Activated CD4-positive, alpha-beta memory T cell treated with anti-CD3 and anti-CD28 coated beads for 36 hours (primary cell): ENCODE results near the gene TANC1. TPM values are rescaled to one million over a fixed set of nuclear protein-coding genes. Genes with fewer than 3 reads are reported as not detected.

Experiments used
- CTCF ChIA-PET: fragments of 350-600 bp; sonication (Branson Sonifier 250); formaldehyde crosslinking; loops from one replicate; lab custom pipeline; 2021; ENCODE audit warnings: antibody characterized with exemption, inconsistent platforms; lab: Charles Lee
- POLR2A ChIA-PET: fragments of 350-600 bp; sonication (Branson Sonifier 250); formaldehyde crosslinking; loops from one replicate; lab custom pipeline; 2021; ENCODE audit warnings: antibody characterized with exemption; lab: Charles Lee
- DNase-seq: peaks from one replicate; pipeline ENCODE4 v3.0.0-alpha.2; 2020
- H3K27ac Mint-ChIP-seq: one replicate; pipeline ENCODE4 v1.8.0; 2021; ENCODE audit warnings: mixed read lengths
- H3K27me3 Mint-ChIP-seq: one replicate; pipeline ENCODE4 v1.8.0; 2021; ENCODE audit warnings: mixed read lengths
- H3K36me3 Mint-ChIP-seq: one replicate; pipeline ENCODE4 v1.8.0; 2021; ENCODE audit warnings: mixed read lengths
- H3K4me1 Mint-ChIP-seq: one replicate; pipeline ENCODE4 v1.8.0; 2021; ENCODE audit warnings: low read depth, mixed read lengths
- H3K4me3 Mint-ChIP-seq: one replicate; pipeline ENCODE4 v1.8.0; 2021; ENCODE audit warnings: mild to moderate bottlenecking, mixed read lengths
- H3K9me3 Mint-ChIP-seq: one replicate; pipeline ENCODE4 v1.8.0; 2021; ENCODE audit warnings: mixed read lengths
- intact Hi-C: fragments of 100-400 bp; cut with micrococcal nuclease; formaldehyde crosslinking; loops from one replicate; pipeline ENCODE4 v1.15.1; 2023
- total RNA-seq, 2 experiments: library from RNA; stranded (reverse); gene quantifications; one replicate each; pipeline ENCODE4 v1.2.3, GENCODE V29; 2021

The TANC1 gene
- total RNA-seq, 2 experiments from 2014 or later: 0.63 to 0.86 TPM

GRCh38 chr2:159227467-159227866 is 259.0 kb downstream of the TANC1 start:
- H3K27me3 Mint-ChIP-seq: no peaks in the 10 kb centered on the region
- CTCF ChIA-PET: no interaction called here
- no peak overlapping the region for H3K4me3 Mint-ChIP-seq
- no peaks in the 10 kb centered on the region for H3K36me3 Mint-ChIP-seq
- peaks cover 11% of the 10 kb centered on the region for H3K4me1 Mint-ChIP-seq
- intact Hi-C loops: no loop called here
- no peak for DNase-seq
- H3K27ac Mint-ChIP-seq: no peak overlapping the region
- no peaks in the 10 kb centered on the region for H3K9me3 Mint-ChIP-seq
- POLR2A ChIA-PET: no interaction called here

DNA sequence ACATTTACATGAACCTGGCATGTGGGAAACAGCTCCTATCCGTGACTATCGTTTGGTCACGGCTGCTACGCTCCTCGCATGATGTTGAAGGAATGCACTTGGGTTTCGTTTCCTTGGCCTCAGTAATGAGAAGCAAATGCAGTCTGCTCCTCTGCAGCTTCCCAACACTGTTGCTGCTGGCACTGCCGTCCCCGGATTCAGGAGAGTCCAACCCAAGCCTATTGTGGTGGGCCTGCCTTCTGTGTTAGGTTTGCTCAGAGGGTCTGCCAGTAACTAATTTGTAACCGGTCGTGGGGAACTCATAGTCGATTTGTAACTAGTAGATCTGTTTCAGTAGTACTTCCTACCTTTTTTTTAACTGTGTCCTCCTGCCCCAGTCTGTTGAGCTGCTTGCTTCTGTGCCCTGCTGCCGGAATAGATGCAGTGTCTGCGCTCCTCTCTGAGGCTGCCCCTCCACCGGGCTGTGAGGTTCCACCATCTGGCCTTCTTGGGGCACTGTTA is 259.7 kb downstream of the TANC1 start:
- Mint-ChIP-seq H3K27me3 (no peaks in the 10 kb centered on the region), H3K4me1 (peaks cover 11% of the 10 kb centered on the region), H3K4me3 (no peak overlapping the region), H3K9me3 (no peaks in the 10 kb centered on the region), H3K36me3 (no peaks in the 10 kb centered on the region), H3K27ac (no peak overlapping the region)
- DNase-seq: no peak
- ChIA-PET POLR2A (no interaction called here), CTCF (no interaction called here)
- intact Hi-C loops: no loop called here

- POLR2A ChIA-PET: no interaction called here
- Mint-ChIP-seq H3K27me3 (no peaks in the 10 kb centered on the region), H3K4me1 (peaks cover 11% of the 10 kb centered on the region), H3K9me3 (no peaks in the 10 kb centered on the region), H3K4me3 (no peak overlapping the region), H3K36me3 (no peaks in the 10 kb centered on the region), H3K27ac (no peak overlapping the region)
- intact Hi-C loops: no loop called here
- CTCF ChIA-PET: no interaction called here
- DNase-seq: no peak
Observed at GRCh38 chr2:159229476-159230144, 261.2 kb downstream of the TANC1 start.

DNA sequence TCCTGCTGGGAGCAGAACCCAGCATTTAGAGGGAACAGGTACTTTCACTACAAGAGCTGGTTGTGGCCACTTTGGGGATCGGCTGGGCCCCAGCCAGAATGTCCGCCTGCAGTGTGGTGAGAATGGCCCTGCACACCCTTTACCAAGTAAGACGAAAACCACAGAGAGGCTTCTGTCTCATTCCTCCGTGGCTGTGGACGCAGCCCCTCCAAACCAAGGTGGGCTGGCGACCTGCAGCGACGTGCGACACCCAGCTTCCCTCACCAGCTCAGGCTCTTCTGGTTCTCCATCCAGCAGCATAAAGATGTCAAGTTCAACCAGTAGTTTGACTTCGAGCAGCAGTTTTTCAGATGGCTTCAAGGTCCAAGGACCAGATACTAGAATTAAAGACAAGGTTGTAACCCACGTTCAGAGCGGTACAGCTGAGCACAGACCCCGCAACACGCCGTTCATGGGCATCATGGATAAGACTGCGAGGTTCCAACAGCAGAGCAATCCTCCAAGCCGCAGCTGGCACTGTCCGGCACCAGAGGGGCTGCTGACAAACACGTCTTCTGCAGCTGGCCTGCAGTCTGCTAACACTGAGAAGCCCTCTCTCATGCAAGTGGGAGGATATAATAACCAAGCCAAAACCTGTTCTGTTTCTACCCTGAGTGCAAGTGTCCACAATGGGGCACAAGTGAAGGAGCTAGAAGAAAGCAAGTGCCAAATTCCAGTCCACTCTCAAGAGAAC is 261.9 kb downstream of the TANC1 start:
- Mint-ChIP-seq H3K36me3 (no peaks in the 10 kb centered on the region), H3K27ac (no peak overlapping the region), H3K4me3 (no peak overlapping the region), H3K27me3 (no peaks in the 10 kb centered on the region), H3K9me3 (no peaks in the 10 kb centered on the region), H3K4me1 (peaks cover 11% of the 10 kb centered on the region)
- ChIA-PET CTCF (no interaction called here), POLR2A (no interaction called here)
- intact Hi-C loops: no loop called here
- DNase-seq: no peak

DNA sequence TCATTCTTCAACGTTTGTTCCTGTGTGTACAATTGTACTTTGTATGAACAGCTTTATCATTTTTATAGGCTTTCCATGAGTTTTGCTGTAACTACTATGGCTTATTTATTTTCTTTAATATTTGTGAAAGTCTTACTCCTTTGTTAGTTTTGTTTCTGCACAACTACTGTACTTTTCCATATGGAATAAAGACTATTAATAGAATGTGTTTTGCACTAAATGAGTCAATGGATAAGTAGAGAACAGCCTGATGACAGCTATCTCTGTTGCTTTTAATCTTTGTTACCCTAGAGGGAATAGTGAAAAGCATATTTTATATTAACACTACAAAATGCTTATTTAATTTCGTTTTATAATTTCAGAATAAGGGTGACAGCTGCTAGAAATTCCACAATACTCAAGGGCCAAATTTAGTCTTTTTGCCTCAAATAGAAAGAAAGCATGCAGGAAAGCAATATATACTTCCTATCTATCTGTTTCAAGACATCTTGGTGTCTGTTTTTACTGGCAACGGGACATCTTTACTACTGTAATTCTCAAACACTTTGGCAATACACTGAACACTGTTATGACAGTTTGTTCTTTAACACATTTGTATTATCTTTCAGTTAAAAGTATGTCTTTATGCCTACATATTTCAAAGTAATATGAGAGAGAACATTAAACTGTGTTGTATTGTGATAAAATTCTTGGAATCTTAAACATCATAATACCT is 264.2 kb downstream of the TANC1 start:
- ChIA-PET POLR2A (no interaction called here), CTCF (interaction anchor here (0.7 kb wide), 1 partner anchor 198 kb away, joined by 3 read pairs; no protein-coding TSS in a partner anchor)
- Mint-ChIP-seq H3K27me3 (no peaks in the 10 kb centered on the region), H3K27ac (no peak overlapping the region), H3K36me3 (no peaks in the 10 kb centered on the region), H3K4me3 (no peak overlapping the region), H3K9me3 (no peaks in the 10 kb centered on the region), H3K4me1 (peaks cover 3% of the 10 kb centered on the region)
- DNase-seq: no peak
- intact Hi-C loops: no loop called here

- Mint-ChIP-seq H3K9me3 (no peaks in the 10 kb centered on the region), H3K27ac (no peak overlapping the region), H3K27me3 (no peaks in the 10 kb centered on the region), H3K4me3 (no peak overlapping the region), H3K36me3 (peaks cover 1% of the 10 kb centered on the region), H3K4me1 (no peaks in the 10 kb centered on the region)
- POLR2A ChIA-PET: no interaction called here
- intact Hi-C loops: no loop called here
- no peak for DNase-seq
- CTCF ChIA-PET: no interaction called here
Observed at GRCh38 chr2:159234868-159235267, 266.4 kb downstream of the TANC1 start.

- POLR2A ChIA-PET: no interaction called here
- intact Hi-C loops: no loop called here
- CTCF ChIA-PET: no interaction called here
- Mint-ChIP-seq H3K4me3 (no peak overlapping the region), H3K27ac (no peak overlapping the region), H3K9me3 (no peaks in the 10 kb centered on the region), H3K36me3 (peaks cover 37% of the 10 kb centered on the region), H3K27me3 (no peaks in the 10 kb centered on the region), H3K4me1 (no peaks in the 10 kb centered on the region)
- no peak for DNase-seq
Observed at GRCh38 chr2:159243529-159243928, 275.1 kb downstream of the TANC1 start.

DNA sequence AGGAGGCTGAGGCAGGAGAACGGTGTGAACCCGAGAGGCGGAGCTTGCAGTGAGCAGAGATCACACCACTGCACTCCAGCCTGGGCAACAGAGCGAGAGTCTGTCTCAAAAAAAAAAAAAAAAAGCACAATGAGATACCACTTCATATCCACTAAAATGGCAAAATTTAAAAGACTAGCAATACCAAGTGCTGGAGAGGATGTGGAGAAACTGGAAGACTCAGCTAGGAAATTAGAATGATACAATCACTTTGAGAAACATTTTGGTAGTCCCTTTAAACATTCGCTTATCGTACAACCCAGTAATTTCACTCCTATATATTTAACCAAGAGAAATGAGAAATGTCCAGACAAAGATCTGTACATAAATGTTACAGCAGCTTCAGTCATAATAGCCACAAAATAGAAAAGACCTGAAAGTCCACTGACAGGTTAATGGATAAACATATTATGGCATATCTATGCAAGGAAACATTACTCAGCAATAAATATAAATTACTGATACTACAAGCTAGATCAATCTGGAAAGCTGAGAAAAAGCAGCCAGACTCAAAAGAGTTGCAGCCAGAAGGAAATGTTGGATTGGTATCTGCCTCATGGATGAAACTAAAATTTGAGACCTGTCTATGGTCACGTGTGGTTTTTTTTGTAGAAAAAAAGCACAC is 278.0 kb downstream of the TANC1 start:
- H3K9me3 Mint-ChIP-seq: no peaks in the 10 kb centered on the region
- H3K36me3 Mint-ChIP-seq: peaks cover 26% of the 10 kb centered on the region
- no peaks in the 10 kb centered on the region for H3K4me1 Mint-ChIP-seq
- DNase-seq: no peak
- intact Hi-C loops: no loop called here
- H3K27me3 Mint-ChIP-seq: no peaks in the 10 kb centered on the region
- POLR2A ChIA-PET: interaction anchor here (0.7 kb wide), 1 partner anchor 561 kb away, joined by 4 read pairs; no protein-coding TSS in a partner anchor
- no peak overlapping the region for H3K4me3 Mint-ChIP-seq
- no peak overlapping the region for H3K27ac Mint-ChIP-seq
- CTCF ChIA-PET: no interaction called here

DNA sequence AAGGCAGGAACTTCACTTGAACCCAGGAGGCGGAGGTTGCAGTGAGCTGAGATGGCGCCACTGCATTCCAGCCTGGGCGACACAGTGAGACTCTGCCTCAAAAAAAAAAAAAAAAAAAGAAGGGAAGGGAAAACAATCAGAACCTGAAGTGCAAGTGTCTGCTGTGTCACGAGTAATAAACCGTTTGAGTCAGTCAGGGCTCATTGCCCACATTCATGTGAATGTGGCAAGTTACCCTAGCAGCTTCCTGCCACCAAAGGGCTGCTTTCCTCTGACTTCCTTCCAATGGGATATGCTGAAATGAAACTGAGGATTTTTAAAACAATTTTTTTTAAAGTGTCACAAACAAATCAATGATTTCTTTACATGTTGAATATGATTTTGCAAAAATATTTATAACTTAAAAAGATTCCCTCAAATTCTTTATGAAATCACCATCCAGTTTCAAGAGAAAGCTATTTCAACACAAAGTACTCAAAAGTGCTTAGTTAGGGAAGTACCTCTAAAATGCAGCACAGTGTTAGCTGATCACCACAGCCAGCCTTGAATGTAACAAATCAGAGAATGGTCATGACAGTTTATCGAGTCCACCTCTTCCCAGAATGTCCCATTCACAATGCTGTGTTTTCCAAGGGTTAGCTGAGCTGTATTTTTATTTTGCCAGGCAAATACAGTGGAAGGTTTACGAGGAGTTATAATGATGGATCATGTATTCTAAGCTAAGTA is 281.7 kb downstream of the TANC1 start:
- ChIA-PET CTCF (no interaction called here), POLR2A (no interaction called here)
- H3K36me3 Mint-ChIP-seq: peaks cover 20% of the 10 kb centered on the region
- H3K27ac Mint-ChIP-seq: no peak overlapping the region
- H3K4me3 Mint-ChIP-seq: no peak overlapping the region
- no peaks in the 10 kb centered on the region for H3K9me3 Mint-ChIP-seq
- no peaks in the 10 kb centered on the region for H3K27me3 Mint-ChIP-seq
- intact Hi-C loops: no loop called here
- H3K4me1 Mint-ChIP-seq: no peaks in the 10 kb centered on the region
- no peak for DNase-seq

GRCh38 chr2:159251296-159252173 is 283.1 kb downstream of the TANC1 start:
- Mint-ChIP-seq H3K27me3 (no peaks in the 10 kb centered on the region), H3K4me3 (no peak overlapping the region), H3K36me3 (peaks cover 14% of the 10 kb centered on the region), H3K4me1 (no peaks in the 10 kb centered on the region), H3K9me3 (no peaks in the 10 kb centered on the region), H3K27ac (no peak overlapping the region)
- ChIA-PET CTCF (no interaction called here), POLR2A (no interaction called here)
- intact Hi-C loops: no loop called here
- DNase-seq: no peak

- H3K27ac Mint-ChIP-seq: no peak overlapping the region
- POLR2A ChIA-PET: no interaction called here
- H3K4me3 Mint-ChIP-seq: no peak overlapping the region
- CTCF ChIA-PET: no interaction called here
- H3K9me3 Mint-ChIP-seq: no peaks in the 10 kb centered on the region
- H3K36me3 Mint-ChIP-seq: peaks cover 6% of the 10 kb centered on the region
- DNase-seq: no peak
- intact Hi-C loops: no loop called here
- no peaks in the 10 kb centered on the region for H3K27me3 Mint-ChIP-seq
- no peaks in the 10 kb centered on the region for H3K4me1 Mint-ChIP-seq
Observed at GRCh38 chr2:159252905-159253304, 284.5 kb downstream of the TANC1 start.
